ENCODE data around the gene TMEM44.

The TMEM44 gene

GRCh38 chr3:194543550-194543949 is 89.7 kb downstream of the TMEM44 start:
- Histone ChIP-seq H3K79me2 (ENCODE audit: insufficient read depth, low read length) (no peaks in the 10 kb centered on the region), H3K9ac (ENCODE audit: low read length) (no peak overlapping the region), H3F3A (ENCODE audit: insufficient read depth) (no peaks in the 10 kb centered on the region), H3K27ac (ENCODE audit: low read depth, low read length) (no peak overlapping the region), H4K20me1 (ENCODE audit: low read depth, low read length) (no peaks in the 10 kb centered on the region), H3K36me3 (ENCODE audit: low read length) (no peaks in the 10 kb centered on the region), H3K9me2 (replicated peaks; ENCODE audit: insufficient read depth, low read length) (no peaks in the 10 kb centered on the region), H3K27me3 (ENCODE audit: low read length) (no peaks in the 10 kb centered on the region), H3K9me3 (ENCODE audit: insufficient read depth, low read length) (no peaks in the 10 kb centered on the region), H3K4me2 (ENCODE audit: low read depth, low read length, poor library complexity, severe bottlenecking) (no peak overlapping the region), H3K4me3 (ENCODE audit: insufficient read depth, low read length, poor library complexity, severe bottlenecking) (no peak overlapping the region), H2AFZ (ENCODE audit: low read depth, low read length, severe bottlenecking) (no peak overlapping the region)
- TF ChIP-seq CTCF (IDR thresholded peaks at IDR 0.05; ENCODE audit: insufficient read depth, low read length, poor library complexity, severe bottlenecking) (no peak), EZH2phosphoT487 (conservative IDR thresholded peaks at IDR 0.05; ENCODE audit: low read length) (no peak)

- H2AFZ ChIP-seq (ENCODE audit: low read depth, low read length, severe bottlenecking) = no peak overlapping the region
- no peak overlapping the region for H3K27ac ChIP-seq (ENCODE audit: low read depth, low read length)
- no peaks in the 10 kb centered on the region for H3K36me3 ChIP-seq (ENCODE audit: low read length)
- H3K9me2 ChIP-seq (replicated peaks; ENCODE audit: insufficient read depth, low read length) = no peaks in the 10 kb centered on the region
- no peak overlapping the region for H3K4me2 ChIP-seq (ENCODE audit: low read depth, low read length, poor library complexity, severe bottlenecking)
- no peaks in the 10 kb centered on the region for H3F3A ChIP-seq (ENCODE audit: insufficient read depth)
- no peaks in the 10 kb centered on the region for H4K20me1 ChIP-seq (ENCODE audit: low read depth, low read length)
- H3K9ac ChIP-seq (ENCODE audit: low read length) = no peak overlapping the region
- TF ChIP-seq EZH2phosphoT487 (conservative IDR thresholded peaks at IDR 0.05; ENCODE audit: low read length) (no peak), CTCF (IDR thresholded peaks at IDR 0.05; ENCODE audit: insufficient read depth, low read length, poor library complexity, severe bottlenecking) (no peak)
- H3K79me2 ChIP-seq (ENCODE audit: insufficient read depth, low read length) = no peaks in the 10 kb centered on the region
- H3K27me3 ChIP-seq (ENCODE audit: low read length) = no peaks in the 10 kb centered on the region
- H3K9me3 ChIP-seq (ENCODE audit: insufficient read depth, low read length) = no peaks in the 10 kb centered on the region
- H3K4me3 ChIP-seq (ENCODE audit: insufficient read depth, low read length, poor library complexity, severe bottlenecking) = no peak overlapping the region
Observed at GRCh38 chr3:194541483-194541882, 91.7 kb downstream of the TMEM44 start.

- no peak overlapping the region for H3K4me3 ChIP-seq (ENCODE audit: insufficient read depth, low read length, poor library complexity, severe bottlenecking)
- no peaks in the 10 kb centered on the region for H4K20me1 ChIP-seq (ENCODE audit: low read depth, low read length)
- TF ChIP-seq EZH2phosphoT487 (conservative IDR thresholded peaks at IDR 0.05; ENCODE audit: low read length) = no peak
- no peak for TF ChIP-seq CTCF (IDR thresholded peaks at IDR 0.05; ENCODE audit: insufficient read depth, low read length, poor library complexity, severe bottlenecking)
- no peaks in the 10 kb centered on the region for H3K79me2 ChIP-seq (ENCODE audit: insufficient read depth, low read length)
- no peaks in the 10 kb centered on the region for H3F3A ChIP-seq (ENCODE audit: insufficient read depth)
- H3K27me3 ChIP-seq (ENCODE audit: low read length) = no peaks in the 10 kb centered on the region
- H3K9ac ChIP-seq (ENCODE audit: low read length) = no peak overlapping the region
- no peaks in the 10 kb centered on the region for H3K36me3 ChIP-seq (ENCODE audit: low read length)
- H3K27ac ChIP-seq (ENCODE audit: low read depth, low read length) = no peak overlapping the region
- H3K9me2 ChIP-seq (replicated peaks; ENCODE audit: insufficient read depth, low read length) = no peaks in the 10 kb centered on the region
- no peak overlapping the region for H2AFZ ChIP-seq (ENCODE audit: low read depth, low read length, severe bottlenecking)
- no peaks in the 10 kb centered on the region for H3K9me3 ChIP-seq (ENCODE audit: insufficient read depth, low read length)
- no peak overlapping the region for H3K4me2 ChIP-seq (ENCODE audit: low read depth, low read length, poor library complexity, severe bottlenecking)
Observed at GRCh38 chr3:194540274-194540905, 92.8 kb downstream of the TMEM44 start.
